Fibroblast of pulmonary artery (primary cell): ENCODE data around the gene VPS13D.

Source experiments
- DNase-seq: peaks from one replicate; pipeline ENCODE4 v3.0.0-alpha.2; 2010; ENCODE audit warnings: low read depth
- H3K4me3 ChIP-seq: replicated peaks from 2 replicates; pipeline ENCODE4 v1.5.1; 2011; ENCODE audit warnings: low read depth, mild to moderate bottlenecking, control low read depth, low read length, moderate library complexity
- CTCF ChIP-seq: IDR thresholded peaks from 2 replicates; pipeline ENCODE4 v1.5.1; 2011; ENCODE audit warnings: mild to moderate bottlenecking, control low read depth, low read length, inconsistent platforms; ENCODE audit errors: missing control alignments

VPS13D gene

GRCh38 chr1:12296623-12297022 lies 66.8 kb downstream of the VPS13D start:
- peak; percentile 69 for DNase-seq
- TF ChIP-seq CTCF = no peak
- H3K4me3 ChIP-seq = no peak overlapping the region

GRCh38 chr1:12300706-12301105 lies 70.9 kb downstream of the VPS13D start:
- DNase-seq = no peak
- TF ChIP-seq CTCF = no peak
- H3K4me3 ChIP-seq = no peak overlapping the region

GRCh38 chr1:12301518-12302237 lies 71.8 kb downstream of the VPS13D start:
- TF ChIP-seq CTCF = no peak
- DNase-seq = no peak
- no peak overlapping the region for H3K4me3 ChIP-seq

GRCh38 chr1:12302798-12303447 lies 73.1 kb downstream of the VPS13D start:
- no peak for TF ChIP-seq CTCF
- no peak for DNase-seq

GRCh38 chr1:12305377-12305776 lies 75.5 kb downstream of the VPS13D start:
- DNase-seq = peak; percentile 26
- no peak for TF ChIP-seq CTCF

More at GRCh38 chr1:12302798-12303447, 73.1 kb downstream of the VPS13D start:
- H3K4me3 ChIP-seq = no peak overlapping the region

GRCh38 chr1:12309783-12310742 lies 80.2 kb downstream of the VPS13D start:
- H3K4me3 ChIP-seq = no peak overlapping the region
- DNase-seq = no peak
- TF ChIP-seq CTCF = no peak

More at GRCh38 chr1:12305377-12305776, 75.5 kb downstream of the VPS13D start:
- no peak overlapping the region for H3K4me3 ChIP-seq
